CMK (cell line): ENCODE measurements around the gene CYP4A11.
"Not testable (repeated sequence)": the region's sequence is repeated elsewhere in the genome, so short reads cannot be mapped to it uniquely, and the experiment has no call there.

Experiments
- DNase-seq: peaks from one replicate; pipeline ENCODE4 v3.0.0-alpha.2; 2010; ENCODE audit warnings: low read depth

The CYP4A11 gene

GRCh38 chr1:46910790-46911189 lies 30.5 kb downstream of the CYP4A11 start:
- no peak for DNase-seq

- no peak for DNase-seq
Observed at GRCh38 chr1:46903481-46903880, 37.8 kb downstream of the CYP4A11 start.

GRCh38 chr1:46900401-46900800 lies 40.9 kb downstream of the CYP4A11 start:
- no peak for DNase-seq

- not testable (repeated sequence) for DNase-seq
Observed at GRCh38 chr1:46881656-46882055, 59.6 kb downstream of the CYP4A11 start.
